ENCODE measurements around the gene WDR11. TPM values are rescaled to one million over a fixed set of nuclear protein-coding genes. Genes with fewer than 3 reads are reported as not detected.

Gene WDR11, protein sequence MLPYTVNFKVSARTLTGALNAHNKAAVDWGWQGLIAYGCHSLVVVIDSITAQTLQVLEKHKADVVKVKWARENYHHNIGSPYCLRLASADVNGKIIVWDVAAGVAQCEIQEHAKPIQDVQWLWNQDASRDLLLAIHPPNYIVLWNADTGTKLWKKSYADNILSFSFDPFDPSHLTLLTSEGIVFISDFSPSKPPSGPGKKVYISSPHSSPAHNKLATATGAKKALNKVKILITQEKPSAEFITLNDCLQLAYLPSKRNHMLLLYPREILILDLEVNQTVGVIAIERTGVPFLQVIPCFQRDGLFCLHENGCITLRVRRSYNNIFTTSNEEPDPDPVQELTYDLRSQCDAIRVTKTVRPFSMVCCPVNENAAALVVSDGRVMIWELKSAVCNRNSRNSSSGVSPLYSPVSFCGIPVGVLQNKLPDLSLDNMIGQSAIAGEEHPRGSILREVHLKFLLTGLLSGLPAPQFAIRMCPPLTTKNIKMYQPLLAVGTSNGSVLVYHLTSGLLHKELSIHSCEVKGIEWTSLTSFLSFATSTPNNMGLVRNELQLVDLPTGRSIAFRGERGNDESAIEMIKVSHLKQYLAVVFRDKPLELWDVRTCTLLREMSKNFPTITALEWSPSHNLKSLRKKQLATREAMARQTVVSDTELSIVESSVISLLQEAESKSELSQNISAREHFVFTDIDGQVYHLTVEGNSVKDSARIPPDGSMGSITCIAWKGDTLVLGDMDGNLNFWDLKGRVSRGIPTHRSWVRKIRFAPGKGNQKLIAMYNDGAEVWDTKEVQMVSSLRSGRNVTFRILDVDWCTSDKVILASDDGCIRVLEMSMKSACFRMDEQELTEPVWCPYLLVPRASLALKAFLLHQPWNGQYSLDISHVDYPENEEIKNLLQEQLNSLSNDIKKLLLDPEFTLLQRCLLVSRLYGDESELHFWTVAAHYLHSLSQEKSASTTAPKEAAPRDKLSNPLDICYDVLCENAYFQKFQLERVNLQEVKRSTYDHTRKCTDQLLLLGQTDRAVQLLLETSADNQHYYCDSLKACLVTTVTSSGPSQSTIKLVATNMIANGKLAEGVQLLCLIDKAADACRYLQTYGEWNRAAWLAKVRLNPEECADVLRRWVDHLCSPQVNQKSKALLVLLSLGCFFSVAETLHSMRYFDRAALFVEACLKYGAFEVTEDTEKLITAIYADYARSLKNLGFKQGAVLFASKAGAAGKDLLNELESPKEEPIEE
- total RNA-seq (2021; ENCODE audit: unreplicated experiment) (48.3 TPM), Bru-seq, nascent RNA (percentile 92 among the genes with signal in this experiment), BruChase-seq, experiment 1, labeled RNA remaining after a 6-hour chase (percentile 95 among the genes with signal in this experiment), BruChase-seq, experiment 2, labeled RNA remaining after a 2-hour chase (percentile 96 among the genes with signal in this experiment)
- polyA plus RNA-seq (2012): 36.7 and 38.1 TPM in 2 replicates
- long read RNA-seq, full-length matches to known transcripts: 15 of 41 reads
- long read RNA-seq, partial matches to known transcripts: 8 of 41 reads
- long read RNA-seq, other reads (novel, unspliced or antisense): 18 of 41 reads

DNA sequence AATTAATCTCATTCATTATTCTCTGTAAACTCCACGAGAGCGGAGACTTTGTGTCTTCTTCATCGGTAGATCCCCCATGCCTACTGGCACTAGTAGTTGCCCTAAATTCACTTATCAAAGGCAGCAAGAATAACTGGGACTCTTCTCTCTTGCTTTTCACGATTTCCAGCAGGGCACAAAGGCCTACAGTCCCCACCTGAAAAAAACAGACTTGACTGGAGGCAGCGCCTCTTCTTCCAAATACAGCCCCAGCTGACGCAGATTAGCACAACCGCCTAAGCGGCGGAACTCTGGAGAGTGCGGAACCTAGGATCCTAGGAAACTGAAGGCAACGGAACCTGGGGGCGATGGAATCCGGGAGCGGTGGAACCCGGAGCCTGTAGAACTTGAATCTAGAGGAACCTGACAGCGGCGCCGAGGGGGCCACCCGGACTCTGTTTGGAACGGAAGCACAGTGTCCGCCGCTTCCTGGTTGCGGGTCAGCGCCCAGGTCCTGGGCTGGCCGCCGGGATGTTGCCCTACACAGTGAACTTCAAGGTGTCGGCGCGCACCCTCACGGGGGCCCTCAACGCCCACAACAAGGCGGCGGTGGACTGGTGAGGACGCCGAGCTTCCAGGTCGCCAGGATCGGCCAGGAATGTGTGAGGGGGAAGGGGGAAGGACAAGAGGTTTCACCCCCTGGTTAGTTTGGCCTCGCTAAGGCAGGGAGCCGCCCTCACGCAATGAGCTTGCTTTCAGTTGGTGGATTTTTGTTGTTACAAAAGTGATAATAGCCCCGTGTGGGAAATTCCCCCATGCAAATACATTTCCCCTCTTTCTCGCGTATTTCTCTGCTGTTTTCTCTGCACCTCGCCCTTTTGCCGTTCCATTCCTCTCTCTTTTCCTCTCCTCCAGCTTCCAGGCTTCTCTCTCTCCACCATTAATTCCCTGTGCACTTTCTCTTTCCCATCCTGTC, at the start of gene WDR11:
Gene WDR11 (plus strand): TSS at position 452 of the 955 bp plus-strand sequence. CDS start 59 bp downstream, at position 511.
- peak within 1 kb of the TSS; percentile 78 for H3K9ac ChIP-seq (ENCODE audit: low read length)
- no peaks in the 10 kb centered on the region for H3K9me2 ChIP-seq (ENCODE audit: insufficient read depth)
- ChIA-PET POLR2A (interaction anchor here (0.7 kb wide), 1 partner anchor 12 kb away, joined by 3 read pairs; no protein-coding TSS in a partner anchor), RAD21 (ENCODE audit: low non-redundant PET in 1 of 2, low total read pairs in 2 of 2, uncharacterized antibody in 2 of 2, unreplicated experiment in 2 of 2) (no interaction called here), CTCF (no interaction called here)
- H3K9me3 ChIP-seq (ENCODE audit: control insufficient read depth in 1 of 2, insufficient read depth in 1 of 2, low read depth in 1 of 2, low read length in 2 of 2): no peaks in the 10 kb centered on the region
- peaks cover 5% of the 10 kb centered on the region; the same call in 1 of the 2 replicates for H4K20me1 ChIP-seq (ENCODE audit: insufficient read depth)
- H2AFZ ChIP-seq (ENCODE audit: low read depth, low read length, poor library complexity, severe bottlenecking): peak within 1 kb of the TSS; percentile 95
- H3K79me2 ChIP-seq (ENCODE audit: insufficient read depth, low read length): peaks cover 47% of the 10 kb centered on the region
- intact Hi-C loops (cut with micrococcal nuclease): no loop called here
- ATAC-seq: peak; percentile 98
- H3K4me2 ChIP-seq (ENCODE audit: low read length): peak within 1 kb of the TSS; percentile 90
- H3K36me3 ChIP-seq (ENCODE audit: control insufficient read depth in 1 of 2, insufficient read depth in 2 of 2, low read length in 2 of 2): peaks cover 0 to 16% of the 10 kb centered on the region in 2 experiments; a peak in 1 of 4 replicates
- peak within 1 kb of the TSS; percentile 85 to 92 for H3K4me3 ChIP-seq (replicated peaks in 1 of 2; ENCODE audit: low read depth in 1 of 2, low read length in 2 of 2)
- H3K27me3 ChIP-seq (ENCODE audit: insufficient read depth, low read length): no peaks in the 10 kb centered on the region
- peak within 1 kb of the TSS; percentile 51 for H3K27ac ChIP-seq (ENCODE audit: low read depth, low read length)
- H3K4me1 ChIP-seq (ENCODE audit: control insufficient read depth in 1 of 2, insufficient read depth in 2 of 2, low read length in 2 of 2): peaks cover 0 to 18% of the 10 kb centered on the region in 2 experiments; a peak in 2 of 4 replicates
- BruUV-seq (replicated peaks): no TSS peak
- peak; percentile 93 for DNase-seq (ENCODE audit: low read depth, low spot score)
- TF ChIP-seq EGR1 (IDR thresholded peaks at IDR 0.05; ENCODE audit: low read depth) (peak; percentile 60; the same call in 1 of the 2 replicates), SIN3A (IDR thresholded peaks at IDR 0.05; ENCODE audit: low read depth) (peak; percentile 89), POLR2AphosphoS5 (IDR thresholded peaks at IDR 0.05; ENCODE audit: low read depth, low read length) (peak; percentile 99), YY1 (IDR thresholded peaks at IDR 0.05; ENCODE audit: extremely low read depth, insufficient replicate concordance, low read depth, low read length) (peak; percentile 91), EZH2 (IDR thresholded peaks at IDR 0.05) (no peak), SRF (IDR thresholded peaks at IDR 0.05; ENCODE audit: low read depth) (peak; percentile 88), JUND (IDR thresholded peaks at IDR 0.05) (no peak), RAD21 (IDR thresholded peaks at IDR 0.05; ENCODE audit: low read depth) (0 out of 2 replicates have a peak, but pooled peaks have one; percentile 24), FOSL1 (IDR thresholded peaks at IDR 0.05; ENCODE audit: low read depth) (peak; percentile 58; the same call in 1 of the 2 replicates), ZNF274 (IDR thresholded peaks at IDR 0.05; ENCODE audit: low read depth, low read length) (no peak), POLR2A (IDR thresholded peaks at IDR 0.05; ENCODE audit: borderline replicate concordance, extremely low read depth, insufficient read depth, insufficient read length) (peak; percentile 93), CBX3 (IDR thresholded peaks at IDR 0.05; ENCODE audit: low read depth) (peak; percentile 100), EZH2phosphoT487 (IDR thresholded peaks at IDR 0.05; ENCODE audit: borderline replicate concordance) (no peak), ZFX (IDR thresholded peaks at IDR 0.05) (peak; percentile 68), SP1 (IDR thresholded peaks at IDR 0.05; ENCODE audit: low read depth) (peak; percentile 86)
- TF ChIP-seq, protein P1, sequence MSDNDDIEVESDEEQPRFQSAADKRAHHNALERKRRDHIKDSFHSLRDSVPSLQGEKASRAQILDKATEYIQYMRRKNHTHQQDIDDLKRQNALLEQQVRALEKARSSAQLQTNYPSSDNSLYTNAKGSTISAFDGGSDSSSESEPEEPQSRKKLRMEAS (IDR thresholded peaks at IDR 0.05): peak; percentile 87
- TF ChIP-seq, protein P2, sequence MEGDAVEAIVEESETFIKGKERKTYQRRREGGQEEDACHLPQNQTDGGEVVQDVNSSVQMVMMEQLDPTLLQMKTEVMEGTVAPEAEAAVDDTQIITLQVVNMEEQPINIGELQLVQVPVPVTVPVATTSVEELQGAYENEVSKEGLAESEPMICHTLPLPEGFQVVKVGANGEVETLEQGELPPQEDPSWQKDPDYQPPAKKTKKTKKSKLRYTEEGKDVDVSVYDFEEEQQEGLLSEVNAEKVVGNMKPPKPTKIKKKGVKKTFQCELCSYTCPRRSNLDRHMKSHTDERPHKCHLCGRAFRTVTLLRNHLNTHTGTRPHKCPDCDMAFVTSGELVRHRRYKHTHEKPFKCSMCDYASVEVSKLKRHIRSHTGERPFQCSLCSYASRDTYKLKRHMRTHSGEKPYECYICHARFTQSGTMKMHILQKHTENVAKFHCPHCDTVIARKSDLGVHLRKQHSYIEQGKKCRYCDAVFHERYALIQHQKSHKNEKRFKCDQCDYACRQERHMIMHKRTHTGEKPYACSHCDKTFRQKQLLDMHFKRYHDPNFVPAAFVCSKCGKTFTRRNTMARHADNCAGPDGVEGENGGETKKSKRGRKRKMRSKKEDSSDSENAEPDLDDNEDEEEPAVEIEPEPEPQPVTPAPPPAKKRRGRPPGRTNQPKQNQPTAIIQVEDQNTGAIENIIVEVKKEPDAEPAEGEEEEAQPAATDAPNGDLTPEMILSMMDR (IDR thresholded peaks at IDR 0.05 in 2 of 3, conservative IDR thresholded peaks at IDR 0.05 in 1 of 3; ENCODE audit: borderline replicate concordance in 1 of 3, insufficient read depth in 1 of 3, low read depth in 2 of 3, low read length in 2 of 3): no peak
- TF ChIP-seq, protein P3, sequence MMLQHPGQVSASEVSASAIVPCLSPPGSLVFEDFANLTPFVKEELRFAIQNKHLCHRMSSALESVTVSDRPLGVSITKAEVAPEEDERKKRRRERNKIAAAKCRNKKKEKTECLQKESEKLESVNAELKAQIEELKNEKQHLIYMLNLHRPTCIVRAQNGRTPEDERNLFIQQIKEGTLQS (IDR thresholded peaks at IDR 0.05): no peak

Measured in HCT116 (cell line).